HG03457 (cell line): ENCODE data around the gene C9orf78.

Experiments used
- ATAC-seq: cut with Tn5 transposase; IDR thresholded peaks from one replicate; pipeline ENCODE4 v1.9.1; 2021; ENCODE audit warnings: moderate number of reproducible peaks; ENCODE audit not compliant: unreplicated experiment

Gene C9orf78

DNA sequence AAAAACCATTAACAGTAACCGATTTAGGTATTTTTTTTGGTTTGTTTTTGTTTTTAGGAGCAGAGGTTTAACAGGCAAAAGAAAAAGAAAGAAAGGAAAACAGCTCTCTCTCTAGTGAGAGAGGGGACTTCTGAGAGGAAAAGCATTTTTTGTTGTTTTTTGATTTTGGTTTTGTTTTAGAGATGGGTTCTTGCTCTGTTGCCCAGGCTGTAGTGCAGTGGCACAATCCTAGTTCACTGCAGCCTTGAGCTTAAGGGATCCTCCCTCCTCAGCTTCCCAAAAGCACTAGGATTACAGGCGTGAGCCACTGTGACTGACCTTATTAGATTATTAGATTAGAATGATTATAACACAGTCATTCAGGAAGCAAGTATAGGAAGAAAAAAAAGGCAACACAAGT, 10.3 kb upstream of the C9orf78 start:
- ATAC-seq = no peak

DNA sequence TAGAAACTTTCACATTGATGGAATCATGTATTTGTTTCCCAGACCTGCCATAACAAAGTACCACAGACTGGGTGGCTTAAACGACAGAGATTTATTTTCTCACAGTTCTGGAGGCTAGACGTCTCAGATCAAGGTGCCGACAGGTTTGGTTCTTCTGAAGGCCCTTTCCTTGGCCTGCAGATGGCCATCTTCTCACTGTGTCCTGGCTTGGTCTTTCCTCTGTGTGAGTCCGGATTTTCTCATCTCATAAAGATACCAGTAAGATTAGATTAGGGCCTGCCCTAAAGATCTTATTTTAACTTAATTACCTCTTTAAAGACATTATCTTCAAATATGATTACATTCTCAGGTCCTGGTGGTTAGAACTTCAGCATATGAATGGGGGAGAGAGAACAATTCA, 6.0 kb upstream of the C9orf78 start:
- ATAC-seq = no peak

DNA sequence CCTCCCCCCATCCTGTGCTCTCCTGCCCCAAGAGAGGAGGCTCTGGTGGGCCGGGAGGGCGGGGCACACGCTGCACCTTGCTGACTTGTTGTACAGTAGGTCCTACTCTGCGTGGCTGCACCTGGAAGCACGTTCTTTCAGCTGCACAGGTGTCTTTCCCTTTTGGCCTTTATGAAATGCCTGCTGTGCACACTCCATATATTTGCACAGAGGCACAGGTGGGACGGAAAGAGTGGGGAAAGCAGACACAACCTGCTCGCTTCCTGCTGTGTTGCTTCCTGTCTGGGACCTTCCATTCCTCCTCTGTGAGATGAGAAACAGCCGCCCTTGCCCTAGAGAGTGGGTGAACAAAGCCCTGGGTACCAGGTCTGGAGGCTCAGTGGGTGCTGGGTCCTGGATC, 5.0 kb upstream of the C9orf78 start:
- no peak for ATAC-seq

DNA sequence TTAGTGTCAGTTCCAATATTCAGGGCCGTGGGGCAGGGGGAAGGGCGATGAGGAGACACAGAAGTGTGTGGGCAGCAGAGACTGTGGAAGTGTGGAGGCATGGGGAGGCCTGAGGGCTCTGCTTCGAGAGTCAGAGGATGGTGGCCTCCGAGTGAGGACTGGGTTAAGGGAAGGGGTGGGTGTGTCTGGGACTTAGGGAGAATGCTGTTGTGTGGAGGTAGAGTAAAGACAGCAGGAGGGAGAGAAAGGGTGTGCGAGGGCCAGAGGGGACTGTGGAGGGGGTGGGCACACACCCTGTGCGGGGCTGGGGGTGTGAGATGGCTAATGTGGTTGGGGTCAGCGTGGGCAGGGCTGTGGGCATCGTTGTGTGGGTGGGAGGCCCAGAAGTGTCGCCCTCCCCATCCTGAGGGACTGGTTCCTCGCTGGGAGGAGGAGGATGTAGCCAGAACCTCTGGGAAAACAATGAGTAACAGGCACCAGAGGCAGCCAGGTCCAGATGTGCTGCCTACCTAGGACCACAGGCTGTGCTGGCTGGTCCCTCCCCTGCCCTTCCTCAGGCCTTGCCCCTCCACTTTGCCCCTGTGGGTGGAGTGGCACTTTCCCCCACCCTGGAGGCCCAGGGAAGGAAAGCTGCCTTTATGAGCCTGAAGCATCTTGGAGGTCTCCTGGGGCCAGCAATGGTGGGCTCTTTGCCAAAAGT, 4.4 kb upstream of the C9orf78 start:
- ATAC-seq = no peak

DNA sequence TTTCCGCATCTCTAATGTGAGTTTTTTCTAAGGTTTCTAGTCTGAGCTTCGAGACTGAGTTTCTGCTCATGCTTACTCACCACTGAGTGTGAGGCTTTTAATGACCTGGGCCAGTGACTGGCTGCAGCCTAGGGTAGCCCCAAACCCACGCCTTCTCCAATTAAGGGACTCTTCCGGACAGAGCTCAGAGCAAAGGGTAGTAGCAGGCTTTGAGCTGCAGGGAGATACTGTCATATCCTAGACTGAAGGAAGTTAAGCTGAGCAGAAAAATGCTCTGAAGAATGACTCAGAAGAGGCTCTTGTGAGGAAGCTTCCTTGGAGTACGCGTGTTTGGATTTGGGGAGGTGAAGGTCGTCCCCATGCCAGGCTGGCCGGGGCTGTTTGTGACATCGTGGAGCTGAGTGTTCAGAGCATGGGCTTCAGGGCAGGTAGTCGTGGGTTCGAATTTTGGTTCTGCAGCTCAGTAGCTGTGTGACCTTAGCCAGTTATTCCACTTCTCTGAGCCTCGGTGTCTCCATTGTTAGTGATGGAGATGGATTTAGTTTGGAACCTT, 3.7 kb upstream of the C9orf78 start:
- no peak for ATAC-seq

DNA sequence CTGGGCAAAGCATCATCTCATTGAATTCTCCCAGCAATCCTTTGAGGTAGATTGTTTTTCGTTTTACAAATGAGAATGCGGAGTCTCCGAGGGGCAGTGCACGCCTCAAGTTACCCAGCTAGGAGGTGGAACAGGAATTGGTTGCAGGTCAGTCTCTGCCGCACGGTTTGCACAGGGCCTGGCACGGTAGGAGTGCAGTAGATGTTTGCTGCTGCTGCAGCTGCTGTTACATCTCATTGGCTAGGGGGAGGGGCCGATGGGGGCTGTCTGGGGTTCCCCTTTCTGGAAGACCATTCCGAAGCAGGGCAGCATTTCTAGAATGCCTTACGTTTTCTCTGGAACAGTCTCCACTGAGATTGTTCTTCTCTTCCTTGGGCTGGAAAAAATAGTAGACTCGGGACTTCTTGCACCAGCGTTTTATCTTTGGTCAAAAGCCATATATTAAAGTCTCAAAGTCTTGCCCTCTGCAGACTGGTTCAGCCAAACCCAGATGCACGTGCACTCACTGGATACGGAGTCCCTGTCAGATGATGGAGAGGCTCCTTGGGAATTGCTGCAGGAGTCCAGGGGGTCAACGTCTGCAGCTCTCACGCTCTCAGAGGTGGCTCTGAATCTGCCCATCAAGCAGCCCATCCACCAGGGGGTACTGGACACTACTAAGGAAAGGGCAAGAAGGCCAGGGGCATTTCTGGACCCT, 1.4 kb upstream of the C9orf78 start:
- ATAC-seq = no peak

DNA sequence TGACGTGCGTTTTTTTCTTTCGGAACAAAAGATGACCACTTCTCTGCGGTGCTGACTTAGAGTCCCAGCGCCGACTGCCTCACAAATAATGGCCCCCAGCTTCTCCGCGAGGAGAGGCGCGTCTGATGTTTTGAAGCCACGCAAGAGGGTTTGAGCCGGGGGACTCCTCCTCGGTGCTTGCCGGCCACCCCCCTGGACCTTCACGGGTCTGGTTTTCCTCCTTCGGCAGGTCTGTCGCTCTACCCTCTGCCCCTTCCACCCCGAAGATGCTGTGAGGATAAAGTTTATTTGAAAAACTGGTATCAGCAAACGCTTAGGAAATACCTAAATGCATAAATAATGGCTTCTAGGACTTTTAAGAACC, 767 bp upstream of the C9orf78 start:
- no peak for ATAC-seq

DNA sequence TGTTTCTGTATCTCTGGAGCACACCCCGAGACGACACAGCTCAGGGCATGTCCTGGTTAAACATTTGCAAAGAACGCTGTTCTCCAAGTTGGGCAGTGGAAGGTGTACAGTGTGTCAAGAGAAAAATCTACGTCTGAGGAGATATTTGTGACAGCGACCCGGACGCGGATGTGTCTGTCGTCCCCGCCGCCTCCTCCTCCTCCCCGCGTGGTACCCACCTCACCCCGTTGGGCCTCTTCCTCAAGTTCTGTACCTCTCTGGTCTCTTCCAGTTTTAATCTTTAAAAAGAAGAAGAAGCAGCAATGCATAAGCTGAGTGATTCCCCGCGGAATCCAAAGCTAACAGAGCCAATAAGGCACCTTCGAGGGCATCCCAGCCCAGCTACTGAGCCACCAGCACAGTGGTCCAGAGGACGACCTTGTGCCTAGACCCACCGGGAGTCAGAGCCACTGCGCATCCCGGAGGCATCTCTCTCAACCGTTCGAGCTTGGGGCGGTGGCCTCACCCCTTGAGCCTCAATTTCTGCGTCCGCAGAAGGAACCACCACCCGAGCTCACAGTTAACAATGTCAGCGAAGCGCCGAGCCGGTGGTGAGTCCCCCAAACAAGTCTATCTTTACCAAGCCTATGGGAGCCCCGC, 467 bp downstream of the C9orf78 start:
- ATAC-seq = peak; percentile 18

DNA sequence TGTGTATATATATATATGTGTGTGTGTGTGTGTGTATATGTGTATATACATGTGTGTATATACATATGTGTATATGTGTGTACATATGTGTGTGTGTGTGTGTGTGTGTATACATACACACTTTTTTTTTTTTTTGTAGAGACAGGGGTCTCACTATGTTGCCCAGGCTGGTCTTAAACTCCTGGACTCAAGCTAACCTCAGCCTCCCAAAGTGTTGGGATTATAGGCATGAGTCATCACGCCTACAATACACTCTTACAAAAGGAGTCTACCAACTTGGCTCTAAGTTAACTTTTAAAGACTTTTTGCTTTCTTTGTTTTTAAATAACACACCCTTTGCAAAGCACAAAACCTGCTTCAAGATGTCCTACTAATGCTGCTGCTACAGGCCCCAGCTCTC, 2.1 kb downstream of the C9orf78 start:
- no peak for ATAC-seq

DNA sequence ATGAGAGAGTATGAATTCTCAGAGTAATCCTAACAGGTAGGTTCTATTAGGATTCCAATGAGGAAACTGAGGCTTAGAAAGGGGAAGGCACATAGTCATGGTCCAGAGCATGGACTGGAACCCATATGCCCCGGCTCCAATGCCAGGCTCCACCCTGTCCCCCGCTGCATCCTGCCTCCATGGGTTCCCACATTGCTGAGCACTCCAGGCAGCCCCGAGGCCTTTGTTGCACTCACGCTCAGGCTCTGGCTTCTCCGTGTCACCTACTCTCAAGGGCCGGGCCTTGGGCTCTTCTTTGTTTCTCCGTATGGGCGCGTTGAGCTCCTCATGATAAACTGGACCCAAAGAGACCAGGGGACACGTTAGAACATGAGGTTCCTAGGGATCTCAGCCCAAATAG, 6.1 kb downstream of the C9orf78 start:
- no peak for ATAC-seq

DNA sequence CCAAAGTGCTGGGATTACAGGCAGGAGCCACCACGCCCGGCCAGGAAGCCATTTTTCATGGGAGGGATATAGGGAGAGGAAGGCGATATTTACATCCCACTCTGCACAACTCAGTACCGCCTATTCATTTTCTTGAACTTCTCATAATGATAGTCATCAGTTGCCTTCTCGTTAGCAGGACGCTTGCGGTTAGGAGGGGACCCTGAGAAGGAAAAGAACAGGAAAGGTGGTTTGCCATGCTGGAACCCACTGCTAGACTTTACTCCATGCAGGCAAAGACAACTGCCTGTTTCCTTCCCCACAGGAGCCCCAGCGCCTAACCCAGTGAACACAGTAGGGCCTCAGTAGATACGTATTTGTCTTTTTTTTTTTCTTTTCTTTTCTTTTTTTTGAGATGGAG, 7.0 kb downstream of the C9orf78 start:
- no peak for ATAC-seq

DNA sequence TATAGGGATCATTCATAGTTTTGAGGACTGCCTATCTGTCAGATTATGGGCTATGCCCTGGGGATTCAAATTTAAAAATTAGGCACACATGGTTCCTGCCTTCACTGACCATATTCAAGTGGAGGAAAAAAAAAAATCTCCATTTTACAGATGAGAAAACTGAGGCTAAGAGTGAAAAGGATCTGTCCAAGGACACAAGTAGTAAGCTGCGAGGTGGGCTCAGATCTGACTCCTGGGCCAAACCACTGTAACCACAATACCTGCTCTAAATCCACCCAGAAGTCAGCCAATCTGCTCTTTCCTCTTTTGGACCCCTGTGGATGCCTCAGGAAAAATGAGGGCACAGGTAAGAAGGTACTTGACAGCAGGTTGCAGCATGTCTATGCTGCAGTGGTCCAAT, 8.3 kb downstream of the C9orf78 start:
- ATAC-seq = no peak

DNA sequence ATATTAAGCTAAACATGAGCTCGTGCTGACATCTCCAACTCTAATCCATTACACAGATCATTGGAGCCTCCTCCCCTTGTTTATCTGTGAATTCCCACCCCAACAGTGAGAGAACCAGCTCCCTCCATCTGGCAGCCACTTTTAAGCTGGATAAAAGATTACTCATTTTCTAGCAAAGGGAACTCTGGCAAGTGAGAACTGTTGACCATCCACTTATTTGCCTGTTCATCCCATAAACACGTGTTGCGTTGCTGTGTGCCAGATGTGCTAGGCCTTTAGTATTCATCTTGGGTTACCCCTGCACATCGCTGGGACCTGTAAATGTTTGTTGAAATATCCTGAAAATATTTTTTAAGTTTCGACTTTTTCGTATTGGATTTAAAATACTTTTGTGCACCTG, 8.7 kb downstream of the C9orf78 start:
- ATAC-seq = no peak

DNA sequence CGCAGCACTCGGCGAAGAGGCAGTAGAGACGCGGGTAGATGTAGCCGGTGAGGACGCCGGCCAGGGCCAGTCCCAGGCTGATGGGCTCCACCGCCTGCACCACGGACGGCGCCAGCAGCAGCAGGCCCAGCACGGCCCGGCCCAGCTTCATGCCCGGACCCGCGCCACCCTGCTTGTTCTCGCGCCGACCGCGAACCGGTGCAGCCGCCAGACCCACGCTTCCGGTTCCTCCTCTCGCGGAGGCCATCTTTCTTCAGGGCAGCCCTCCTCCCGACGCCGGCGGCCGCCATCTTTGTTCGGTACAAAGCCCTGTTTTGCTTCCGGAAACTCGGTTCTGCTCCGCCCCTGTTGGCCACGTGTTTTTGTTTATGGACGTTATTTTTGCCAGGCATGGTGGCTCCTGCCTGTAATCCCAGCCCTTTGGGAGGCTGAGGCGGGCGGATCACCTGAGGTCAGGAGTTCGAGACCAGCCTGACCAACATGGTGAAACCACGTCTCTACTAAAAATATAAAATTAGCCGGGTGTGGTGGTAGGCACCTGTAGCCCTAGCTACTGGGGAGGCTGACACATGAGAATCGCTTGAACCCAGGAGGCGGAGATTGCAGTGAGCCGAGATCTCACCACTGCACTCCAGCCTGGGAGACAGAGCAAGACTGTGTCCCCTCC, 11.0 kb downstream of the C9orf78 start, which contains the start of gene TOR1A:
TOR1A (minus strand) TSS at position 202 of the 667 bp plus-strand sequence; CDS start at position 151, 51 bp downstream.
- ATAC-seq = no peak

DNA sequence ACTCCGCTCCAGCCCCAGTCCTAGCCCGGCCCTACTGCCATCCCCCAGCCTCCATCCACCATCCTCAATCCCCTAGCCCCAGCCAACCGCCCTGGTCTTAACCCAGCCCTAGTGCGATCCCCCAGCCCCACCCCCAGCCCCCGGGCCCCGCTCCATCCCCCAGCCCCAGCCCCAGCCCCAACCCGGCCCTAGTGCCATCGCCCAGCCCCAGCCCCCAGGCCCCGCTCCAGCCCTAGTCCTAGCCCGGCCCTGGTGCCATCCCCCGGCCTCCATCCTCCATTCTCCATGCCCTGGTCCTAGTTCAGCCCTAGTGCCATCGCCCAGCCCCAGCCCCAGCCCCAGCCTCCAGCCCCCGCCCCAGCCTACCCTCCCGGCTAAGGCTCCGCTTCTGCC, 11.5 kb downstream of the C9orf78 start:
- no peak for ATAC-seq

DNA sequence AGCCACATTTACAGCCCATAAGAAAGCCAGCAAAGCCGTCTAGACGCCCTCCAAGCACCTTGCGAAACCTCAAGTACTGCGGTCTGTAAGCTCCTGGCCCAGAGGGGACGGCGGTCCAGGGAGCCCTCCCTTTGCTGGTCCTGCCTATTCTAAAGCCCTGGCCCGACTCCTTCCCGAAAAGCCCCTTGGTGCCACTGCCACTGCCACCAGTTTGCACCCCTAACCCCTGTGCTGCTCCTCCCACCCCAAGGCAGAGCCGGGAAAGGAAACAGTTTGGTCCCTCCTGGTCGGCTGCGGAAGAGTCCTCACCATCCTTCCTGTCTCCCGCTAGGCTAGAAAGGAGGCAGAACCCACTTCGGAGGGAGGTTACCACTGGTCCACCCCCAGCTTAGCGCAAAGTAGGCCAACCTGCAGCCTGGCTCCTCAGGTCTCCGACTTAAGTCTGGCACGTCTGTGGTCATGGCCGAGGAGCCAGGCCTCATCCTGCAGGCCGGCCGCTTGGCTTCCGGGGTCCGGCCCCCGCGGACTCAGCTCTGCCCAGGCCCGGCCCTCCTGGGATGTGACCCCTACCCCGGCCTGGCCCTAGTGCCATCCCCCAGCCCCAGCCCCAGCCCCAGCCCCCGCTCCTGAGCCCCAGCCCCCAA, 12.1 kb downstream of the C9orf78 start:
- ATAC-seq = no peak

DNA sequence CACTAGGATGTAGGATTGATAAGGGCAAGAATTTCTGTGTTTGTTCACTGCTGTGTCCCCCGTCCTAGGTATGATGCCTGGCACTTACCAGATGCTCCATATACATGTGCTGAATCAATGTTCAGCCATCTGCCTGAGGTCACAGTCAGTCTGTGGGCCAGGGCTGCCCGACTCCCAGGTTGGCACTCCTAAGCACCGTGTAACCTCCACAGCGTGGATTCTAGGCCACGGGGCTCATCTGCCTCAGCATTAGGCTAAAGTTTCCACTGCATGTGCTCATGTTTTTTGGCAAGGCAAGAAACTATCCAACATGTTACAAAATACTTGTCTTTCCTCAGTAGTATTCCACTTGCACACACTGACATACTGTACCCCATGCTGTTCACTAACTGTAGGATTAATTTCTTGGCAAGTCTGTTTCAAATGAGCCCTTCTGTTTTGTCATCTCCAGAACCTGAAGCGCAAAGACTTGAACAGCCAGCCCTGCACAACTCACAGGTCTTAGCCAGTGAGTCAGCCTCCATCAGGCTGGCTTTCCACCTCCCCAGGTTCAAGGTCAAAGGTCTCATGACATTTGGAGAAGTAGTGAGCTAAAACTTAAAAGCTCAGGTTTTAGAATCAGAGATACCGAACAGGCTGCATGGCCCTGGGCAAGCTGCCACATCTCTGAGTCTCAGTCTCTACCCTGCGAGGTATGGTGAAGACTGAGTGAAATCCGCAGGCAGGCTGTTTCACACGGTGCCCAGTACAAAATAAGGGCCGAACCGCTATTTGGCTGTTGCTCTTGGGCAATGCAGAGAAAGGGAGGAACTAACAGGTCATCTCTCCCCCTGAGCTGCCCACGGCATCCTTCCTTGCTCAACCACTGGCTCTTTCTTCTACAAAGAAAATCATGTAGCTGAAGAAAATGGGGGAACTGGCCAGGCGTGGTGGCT, 18.3 kb downstream of the C9orf78 start:
- ATAC-seq = no peak

DNA sequence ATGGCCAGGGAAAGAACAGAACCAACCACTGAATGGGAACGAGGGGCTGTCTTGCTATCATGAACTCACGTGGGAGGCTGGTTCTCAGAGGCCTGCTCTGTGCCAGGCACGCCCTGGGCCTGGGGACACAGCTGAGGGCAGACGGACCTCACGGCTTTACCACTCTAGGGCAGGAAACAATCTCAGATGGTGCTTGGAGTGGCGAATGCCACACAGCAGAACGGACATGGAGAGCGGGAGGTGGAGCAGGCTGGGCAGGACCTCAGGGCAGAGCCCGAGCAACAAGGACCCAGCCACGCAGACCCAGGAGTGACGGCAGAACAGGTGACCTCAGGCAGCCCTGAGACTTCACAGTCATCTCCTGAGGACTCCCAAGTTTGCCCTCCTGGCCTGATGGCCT, 19.8 kb downstream of the C9orf78 start:
- ATAC-seq = no peak

DNA sequence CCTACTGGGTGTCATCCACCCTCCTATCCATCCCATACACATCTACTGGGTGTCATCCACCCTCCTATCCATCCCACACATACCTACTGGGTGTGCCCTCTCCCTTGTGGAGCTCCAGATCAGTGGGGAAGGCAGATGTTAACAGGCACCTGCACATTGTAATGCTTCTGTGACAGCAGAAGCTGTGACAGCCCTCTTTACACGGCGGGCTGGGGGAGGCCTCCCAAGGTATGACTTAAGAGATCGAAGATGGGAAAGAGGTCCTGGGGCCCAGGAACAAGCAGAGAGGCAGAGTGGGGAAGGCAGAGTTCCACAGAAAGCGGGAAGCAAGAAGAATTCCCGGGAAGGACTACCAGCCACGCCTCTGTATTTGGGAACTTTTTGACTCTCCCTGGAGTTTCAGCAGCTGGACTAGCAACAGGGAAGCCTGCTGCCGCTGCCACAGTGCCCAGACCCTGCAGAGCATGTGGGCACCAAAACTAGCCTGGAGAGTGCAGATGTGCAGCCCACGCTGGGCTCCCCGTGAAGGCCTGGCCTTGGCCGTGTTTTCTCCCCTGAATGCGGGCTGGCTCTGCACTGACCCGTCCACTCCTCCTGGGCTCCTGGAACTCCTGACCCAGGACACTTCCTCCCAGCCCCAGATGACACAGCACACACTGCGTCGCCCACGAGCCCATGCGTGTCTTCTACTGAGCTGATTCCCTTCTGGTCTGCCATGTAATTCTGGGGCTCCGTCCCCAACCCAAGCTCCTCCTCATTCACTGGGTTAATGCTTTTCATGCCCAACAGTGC, 20.4 kb downstream of the C9orf78 start:
- ATAC-seq = no peak
